Myocyte (in vitro differentiated cells): ENCODE results near the gene FXN. TPM values are rescaled to one million over a fixed set of nuclear protein-coding genes. Genes with fewer than 3 reads are reported as not detected.
"Not testable (repeated sequence)": the region's sequence is repeated elsewhere in the genome, so short reads cannot be mapped to it uniquely, and the experiment has no call there.

ENCODE experiments used
- DNase-seq: peaks from one replicate; pipeline ENCODE4 v3.0.0-alpha.2; 2012; ENCODE audit warnings: low read depth
- total RNA-seq: library from RNA; depleted of rRNA; stranded (reverse); fragments of >200 nt; gene quantifications from 2 replicates; pipeline ENCODE4 v1.2.3, GENCODE V29; 2014

Gene FXN
- total RNA-seq, 1 donor from 2014 or later: 6.5 TPM

DNA sequence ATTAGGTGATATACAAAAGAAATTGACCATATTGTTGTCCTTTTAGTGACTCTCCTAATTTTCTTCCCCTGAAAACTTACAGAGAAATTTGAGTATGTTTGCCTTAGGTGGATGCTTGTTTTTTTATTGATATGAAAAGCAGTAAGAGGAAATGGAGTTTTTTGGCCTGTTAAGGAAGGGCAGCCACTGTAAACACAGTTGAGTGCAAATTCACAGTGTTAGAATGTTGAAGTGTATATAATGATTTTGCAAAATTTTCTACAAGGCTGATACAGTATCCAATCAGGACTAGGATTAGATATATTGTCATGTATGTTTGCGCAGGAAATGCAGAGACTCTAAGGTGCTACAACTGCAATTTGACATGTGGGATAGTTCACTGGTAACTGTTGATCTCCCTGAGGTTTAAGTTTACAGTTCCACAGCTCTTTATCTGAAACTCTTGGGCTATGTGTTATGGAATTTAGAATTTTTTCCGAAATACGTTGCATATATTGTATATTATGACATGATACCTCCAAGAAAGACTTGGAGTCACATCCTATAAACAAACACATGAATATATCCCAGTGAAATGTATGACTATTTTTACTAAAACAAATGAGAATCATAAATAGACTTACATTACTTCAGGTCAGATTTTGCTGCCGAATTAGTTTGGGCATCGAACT, 62.5 kb downstream of the FXN start:
- DNase-seq: no peak

- not testable (repeated sequence) for DNase-seq
Measured at GRCh38 chr9:69103348-69103996, 67.9 kb downstream of the FXN start.

- DNase-seq: no peak
Measured at GRCh38 chr9:69104830-69105527, 69.4 kb downstream of the FXN start.

DNA sequence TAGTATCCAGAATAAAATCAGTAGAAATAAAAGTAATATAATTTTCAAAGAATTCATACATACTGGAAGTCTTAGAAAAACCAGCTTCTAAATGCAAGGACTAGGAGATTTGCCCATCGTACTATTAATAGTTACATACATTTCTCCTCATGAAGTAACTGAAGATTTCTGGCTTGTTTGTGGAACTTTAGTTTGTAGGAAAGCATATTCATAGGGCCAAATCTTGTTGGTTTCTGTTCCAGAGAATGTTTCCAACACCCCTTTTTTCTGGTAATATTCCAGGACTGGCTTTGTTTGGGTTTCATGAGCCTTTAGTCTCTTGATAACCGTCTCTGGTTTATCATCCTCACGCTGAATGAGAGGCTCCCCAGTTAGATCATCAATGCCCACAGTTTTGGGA, 72.2 kb downstream of the FXN start:
- DNase-seq: no peak

GRCh38 chr9:69108706-69109105, 73.2 kb downstream of the FXN start:
- DNase-seq: not testable (repeated sequence)

GRCh38 chr9:69109152-69109551, 73.6 kb downstream of the FXN start:
- no peak for DNase-seq

DNA sequence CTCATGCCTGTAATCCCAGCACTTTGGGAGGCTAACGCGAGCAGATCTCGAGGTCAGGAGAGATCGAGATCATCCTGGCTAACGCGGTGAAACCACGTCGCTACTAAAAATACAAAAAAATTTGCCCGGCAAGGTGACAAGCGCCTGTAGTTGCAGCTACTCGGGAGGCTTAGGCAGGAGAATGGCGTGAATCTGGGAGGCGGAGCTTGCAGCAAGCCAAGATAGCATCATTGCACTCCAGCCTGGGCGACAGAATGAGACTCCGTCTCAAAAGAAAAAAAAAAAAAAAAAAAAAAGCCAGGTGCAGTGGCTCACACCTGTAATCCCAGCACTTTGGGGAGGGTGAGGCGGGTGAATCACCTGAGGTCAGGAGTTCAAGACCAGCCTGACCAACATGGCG, 77.1 kb downstream of the FXN start:
- DNase-seq: not testable (repeated sequence)

DNA sequence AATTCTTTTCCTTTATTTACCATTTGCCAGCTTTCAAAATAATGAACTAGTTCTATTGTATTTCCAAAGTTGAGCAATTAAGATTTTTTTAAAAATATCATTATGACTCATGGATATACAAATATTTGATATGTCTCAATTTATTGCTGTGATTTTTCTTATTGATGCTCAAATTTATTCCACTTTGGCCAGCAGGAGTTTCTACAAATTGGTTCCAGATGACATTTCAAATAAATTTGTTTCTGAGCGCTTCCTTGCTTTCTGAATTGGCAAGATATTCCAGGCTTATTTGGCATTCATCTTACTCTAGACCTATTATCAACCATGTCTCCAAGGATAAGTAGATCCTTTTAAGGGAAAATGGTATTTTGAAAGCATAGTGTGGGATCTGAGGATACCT, 80.1 kb downstream of the FXN start:
- DNase-seq: no peak

DNA sequence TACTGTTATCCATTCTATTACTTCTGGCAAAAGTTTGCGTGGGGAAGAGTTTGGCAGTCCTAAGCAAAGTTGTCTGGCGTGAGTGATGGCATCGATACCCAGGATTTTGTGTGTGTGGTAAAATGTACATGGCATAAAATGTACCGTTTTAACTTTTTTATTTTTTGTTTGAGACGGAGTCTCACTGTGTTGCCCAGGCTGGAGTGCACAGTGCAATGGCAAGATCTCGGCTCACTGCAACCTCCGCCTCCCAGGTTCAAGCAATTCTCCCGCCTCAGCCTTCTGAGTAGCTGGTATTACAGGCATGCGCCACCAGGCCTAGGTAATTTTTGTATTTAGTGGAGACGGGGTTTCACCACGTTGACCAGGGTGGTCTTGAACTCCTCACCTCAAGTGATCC, 83.1 kb downstream of the FXN start:
- no peak for DNase-seq

GRCh38 chr9:69120380-69121154, 85.0 kb downstream of the FXN start:
- peak; percentile 6 for DNase-seq

DNA sequence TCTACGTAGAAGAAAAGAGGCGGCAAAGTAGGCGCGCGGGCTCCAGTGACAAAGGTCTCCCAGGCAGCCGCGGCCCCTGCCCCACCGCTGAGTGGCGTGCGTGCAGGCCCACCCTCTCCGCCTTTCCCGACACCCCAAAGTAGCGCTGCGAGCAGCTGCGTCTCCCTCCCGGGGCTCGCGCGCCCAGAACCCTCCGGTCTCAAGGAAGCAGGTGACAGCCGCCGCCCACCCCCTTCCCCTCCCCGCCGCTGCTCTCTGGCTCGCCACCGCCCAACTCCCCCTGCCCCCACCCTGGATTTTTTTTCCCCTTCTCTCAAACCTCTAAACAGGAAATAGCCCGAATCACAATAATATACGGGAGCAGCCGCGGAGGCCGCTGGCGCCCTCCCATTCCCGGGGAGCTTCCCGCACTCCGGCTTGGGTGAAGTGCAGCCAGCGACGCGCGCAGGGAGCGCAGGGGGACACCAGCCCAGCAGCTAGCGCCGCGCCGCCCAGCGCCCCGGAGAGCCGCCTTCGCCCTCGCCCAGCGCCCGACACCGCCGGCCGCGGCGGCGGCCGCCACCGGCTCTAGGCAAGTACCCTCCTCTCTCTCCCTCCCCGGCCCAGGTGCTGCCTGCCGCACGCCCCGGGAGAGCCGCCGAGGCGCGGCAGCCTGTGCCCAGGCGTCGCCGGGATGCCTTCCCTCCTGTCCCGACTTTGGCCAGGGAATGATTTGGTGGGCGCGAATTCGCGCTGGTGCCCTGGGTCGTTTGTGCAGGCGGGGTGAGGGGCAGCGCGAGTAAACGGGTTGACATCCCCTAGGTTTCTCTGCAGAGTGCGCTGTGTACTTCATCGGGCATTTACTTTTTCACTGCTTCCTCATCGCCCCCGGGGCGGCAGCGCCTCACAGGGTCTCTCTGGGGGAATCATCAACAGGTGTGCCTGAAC, 85.9 kb downstream of the FXN start:
- DNase-seq: peak; percentile 47

- peak; percentile 44 for DNase-seq
Measured at GRCh38 chr9:69122082-69122548, 86.6 kb downstream of the FXN start.

- peak; percentile 6 for DNase-seq
Measured at GRCh38 chr9:69122549-69123141, 87.1 kb downstream of the FXN start.

DNA sequence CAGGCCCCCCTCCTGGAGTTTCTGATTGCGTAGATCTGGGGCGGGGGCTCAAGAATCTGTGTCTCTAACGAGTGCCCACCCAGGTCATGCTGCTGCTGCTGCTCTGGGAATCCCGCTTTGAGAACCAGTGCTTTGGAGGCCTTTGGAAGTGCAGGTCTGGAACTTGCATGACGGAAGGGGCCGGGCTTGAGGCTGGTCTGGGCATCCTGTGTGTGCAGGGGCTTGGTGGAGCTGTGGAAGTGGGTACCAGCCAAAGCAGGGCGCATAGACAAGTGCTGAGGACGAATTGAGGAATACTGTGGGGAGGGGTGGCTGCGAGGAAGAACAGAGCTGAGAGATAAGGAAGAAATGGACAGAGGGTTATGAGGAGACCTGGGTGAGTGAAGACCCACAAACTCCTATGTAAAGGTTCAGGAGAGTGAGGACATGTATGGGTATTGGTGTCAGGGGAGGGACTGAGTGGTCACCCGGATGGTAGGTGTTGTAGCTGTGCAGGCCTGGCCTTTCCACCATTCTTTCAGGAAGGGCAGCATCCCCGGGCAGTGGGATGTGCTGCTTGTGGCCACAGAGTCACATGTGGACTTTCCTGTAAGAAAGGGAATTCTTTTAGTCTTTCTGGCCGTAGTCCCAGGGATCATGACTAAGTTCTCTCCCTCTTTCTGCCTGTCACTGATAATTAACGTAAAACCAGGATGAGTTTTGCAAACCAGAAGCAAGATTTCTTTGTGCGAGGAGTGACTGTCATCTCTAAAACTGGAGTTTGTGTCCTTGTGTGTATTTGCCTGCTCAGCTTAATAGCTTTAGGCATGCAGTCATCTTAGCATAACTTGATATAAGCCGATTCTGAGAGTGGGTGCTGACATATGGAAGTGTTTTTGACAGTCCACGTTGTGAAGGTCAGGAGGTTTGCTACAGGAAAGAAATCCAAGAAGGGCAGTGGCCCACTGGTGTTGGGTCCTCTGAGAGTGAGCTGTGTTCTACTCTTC, 95.2 kb downstream of the FXN start:
- peak; percentile 61 for DNase-seq

- DNase-seq: peak; percentile 73
Measured at GRCh38 chr9:69131682-69132081, 96.1 kb downstream of the FXN start.

- no peak for DNase-seq
Measured at GRCh38 chr9:69132361-69132760, 96.8 kb downstream of the FXN start.

DNA sequence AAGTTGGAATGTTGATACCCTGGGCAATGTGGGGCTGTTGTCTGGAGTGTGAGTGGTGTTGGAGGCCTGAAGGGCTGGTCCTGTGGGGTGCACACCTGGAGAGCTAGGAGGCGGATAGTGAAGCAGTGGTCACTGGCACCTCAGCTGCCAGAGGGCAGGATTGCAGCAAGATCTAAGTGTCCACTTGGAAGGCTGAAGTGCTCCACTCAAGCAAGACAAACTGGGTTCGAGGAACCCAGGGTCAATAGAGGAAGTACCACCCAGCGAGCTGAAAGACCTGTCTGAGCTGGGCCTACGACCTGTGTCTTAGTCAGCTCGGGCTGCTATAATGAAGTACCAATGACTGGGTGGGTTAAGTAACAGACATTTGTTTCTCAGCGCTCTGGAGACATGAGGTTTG, 98.9 kb downstream of the FXN start:
- no peak for DNase-seq

DNA sequence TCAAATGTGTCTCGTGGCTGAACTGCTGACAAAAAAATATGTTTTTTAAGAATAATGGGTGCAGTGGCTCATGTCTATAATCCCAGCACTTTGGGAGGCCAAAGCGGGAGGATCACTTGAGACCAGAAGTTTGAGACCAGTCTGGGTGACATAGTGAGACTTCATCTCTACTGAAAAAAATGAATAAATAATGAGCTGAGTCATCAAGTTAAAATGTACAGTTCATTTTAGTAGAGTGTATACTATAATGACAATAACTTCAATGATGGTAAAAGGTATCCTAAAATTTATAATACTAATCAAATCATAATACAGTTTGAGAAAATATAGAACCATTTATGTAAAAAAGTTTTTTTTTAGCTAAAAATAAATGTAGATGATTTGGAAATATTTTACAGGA, 100.6 kb downstream of the FXN start:
- no peak for DNase-seq

GRCh38 chr9:69136779-69137178, 101.2 kb downstream of the FXN start:
- DNase-seq: peak; percentile 30
